ENCODE results near the gene LHPP.
"Not testable (repeated sequence)": the region's sequence is repeated elsewhere in the genome, so short reads cannot be mapped to it uniquely, and the experiment has no call there.

Gene LHPP

GRCh38 chr10:124598196-124598595 lies 136.6 kb downstream of the LHPP start:
- DNase-seq, result no peak

GRCh38 chr10:124598773-124599587 lies 137.4 kb downstream of the LHPP start:
- DNase-seq, result no peak

DNA sequence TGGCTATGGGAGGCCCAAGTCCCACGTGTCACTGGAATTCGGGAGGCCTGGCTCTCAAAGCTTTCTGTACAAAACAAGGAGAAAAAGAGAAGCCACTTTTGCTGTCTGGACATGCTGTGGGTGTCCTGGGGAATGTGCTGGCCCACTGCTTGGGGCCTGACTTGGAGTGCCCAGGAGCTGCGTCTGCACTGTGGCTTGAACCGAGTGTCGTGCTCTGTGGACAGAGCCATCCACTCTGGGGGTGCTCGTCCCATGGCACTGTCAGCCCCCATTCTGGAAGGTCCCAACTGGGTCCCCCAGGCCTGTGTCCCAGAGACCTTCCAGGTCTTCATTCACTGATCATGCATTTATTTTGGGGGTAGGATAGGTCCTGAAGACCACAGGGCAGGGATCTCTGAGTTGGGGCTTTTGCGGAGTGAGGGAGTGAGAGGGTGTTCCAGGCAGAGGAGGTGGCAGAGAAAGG lies 138.0 kb downstream of the LHPP start:
- DNase-seq, result no peak

DNA sequence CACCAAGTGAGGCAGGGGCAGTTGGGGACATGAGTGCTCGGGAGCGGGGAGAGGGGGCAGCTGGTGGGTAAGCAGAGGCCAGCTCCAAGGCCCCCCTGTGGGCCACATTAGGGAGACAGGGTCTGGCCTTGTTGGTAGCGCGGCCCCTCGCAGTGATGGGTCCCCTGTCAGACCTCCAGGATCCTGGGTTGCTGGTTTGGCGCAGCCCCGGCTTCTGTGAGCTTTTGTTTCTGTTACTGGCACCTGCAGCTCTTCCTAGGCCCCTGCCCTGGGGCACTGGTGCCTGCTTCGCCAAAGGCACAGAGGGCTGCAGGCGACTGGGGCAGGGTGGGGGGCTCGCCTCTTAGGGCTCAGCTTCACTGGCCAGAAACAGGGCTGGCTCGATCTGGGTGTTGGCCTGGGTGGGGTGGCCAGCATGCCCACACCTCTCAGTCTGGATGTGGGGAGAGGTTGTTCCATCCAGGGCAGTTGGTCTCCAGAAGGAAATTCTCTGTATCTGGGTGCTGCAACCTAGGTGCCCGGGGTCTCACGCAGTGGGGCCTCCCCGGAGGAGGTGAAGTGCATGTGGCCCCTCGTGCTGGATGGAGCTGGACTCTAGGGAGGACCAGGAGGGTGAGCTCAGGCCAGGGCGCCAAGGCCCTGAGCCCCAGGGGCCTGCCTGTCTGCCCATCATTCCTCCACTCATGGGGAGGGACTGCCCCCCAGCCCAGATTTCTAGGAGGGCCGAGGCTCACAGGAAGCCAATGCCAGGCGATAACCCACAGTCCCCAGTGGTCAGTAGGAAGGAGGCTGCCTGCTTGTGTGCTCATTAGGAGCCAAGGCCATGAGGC lies 138.6 kb downstream of the LHPP start:
- no peak for DNase-seq

DNA sequence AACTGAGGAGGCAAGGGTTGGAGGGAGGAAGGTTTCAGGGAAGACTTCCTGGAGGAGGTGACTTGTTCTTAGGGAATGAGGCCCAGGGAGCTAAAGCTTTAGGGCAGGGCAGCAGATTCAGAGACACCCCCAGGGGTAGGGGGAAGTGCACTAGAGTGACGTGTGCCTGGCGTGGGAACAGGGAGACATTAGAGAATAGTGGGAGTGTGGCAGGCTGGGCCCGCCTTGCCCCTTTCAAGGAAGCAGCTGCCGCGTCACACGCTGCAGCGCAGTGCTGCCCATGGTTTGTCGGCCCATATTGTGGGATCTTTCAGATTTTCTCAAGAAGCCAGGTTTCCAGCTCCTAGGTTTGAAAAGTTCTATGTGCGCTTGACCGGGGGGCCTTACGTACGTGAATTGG lies 139.4 kb downstream of the LHPP start:
- DNase-seq, result no peak

DNA sequence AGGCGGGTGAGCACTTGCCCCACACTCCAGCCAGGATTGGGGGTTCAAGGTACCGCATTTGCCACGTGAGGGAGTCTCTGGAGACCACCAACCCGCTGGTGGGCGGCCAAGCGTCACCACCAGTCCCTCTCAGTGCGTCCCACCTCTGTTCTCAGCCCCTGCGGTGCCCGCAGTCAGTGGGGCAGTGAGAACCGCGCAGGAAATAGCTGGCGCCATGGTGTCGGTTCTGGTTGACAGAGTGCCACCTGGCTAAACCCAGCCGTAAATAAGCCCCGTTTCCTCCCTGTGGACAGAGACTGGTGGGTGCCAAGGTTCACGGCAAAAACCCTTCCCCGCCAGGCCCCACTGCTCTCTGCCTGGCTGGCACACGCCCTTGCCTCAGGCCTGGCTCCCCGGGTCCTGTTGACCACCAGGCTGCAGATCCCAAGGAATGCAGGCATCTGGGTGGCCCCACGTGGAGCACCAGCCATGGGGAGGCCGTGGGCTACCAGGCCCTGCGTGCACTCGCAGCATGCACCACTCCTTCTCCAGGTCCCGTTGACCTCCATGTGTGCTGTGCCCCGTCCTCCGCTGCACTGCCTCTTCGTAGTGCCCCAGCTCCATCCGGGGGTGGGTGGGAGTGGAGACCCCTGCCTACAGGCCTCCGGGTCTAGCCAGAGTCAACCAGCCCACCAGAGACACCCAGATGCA lies 140.0 kb downstream of the LHPP start:
- no peak for DNase-seq

- no peak for DNase-seq
Observed at GRCh38 chr10:124602121-124602561, 140.5 kb downstream of the LHPP start.

GRCh38 chr10:124602646-124603365 lies 141.2 kb downstream of the LHPP start:
- DNase-seq, result no peak

DNA sequence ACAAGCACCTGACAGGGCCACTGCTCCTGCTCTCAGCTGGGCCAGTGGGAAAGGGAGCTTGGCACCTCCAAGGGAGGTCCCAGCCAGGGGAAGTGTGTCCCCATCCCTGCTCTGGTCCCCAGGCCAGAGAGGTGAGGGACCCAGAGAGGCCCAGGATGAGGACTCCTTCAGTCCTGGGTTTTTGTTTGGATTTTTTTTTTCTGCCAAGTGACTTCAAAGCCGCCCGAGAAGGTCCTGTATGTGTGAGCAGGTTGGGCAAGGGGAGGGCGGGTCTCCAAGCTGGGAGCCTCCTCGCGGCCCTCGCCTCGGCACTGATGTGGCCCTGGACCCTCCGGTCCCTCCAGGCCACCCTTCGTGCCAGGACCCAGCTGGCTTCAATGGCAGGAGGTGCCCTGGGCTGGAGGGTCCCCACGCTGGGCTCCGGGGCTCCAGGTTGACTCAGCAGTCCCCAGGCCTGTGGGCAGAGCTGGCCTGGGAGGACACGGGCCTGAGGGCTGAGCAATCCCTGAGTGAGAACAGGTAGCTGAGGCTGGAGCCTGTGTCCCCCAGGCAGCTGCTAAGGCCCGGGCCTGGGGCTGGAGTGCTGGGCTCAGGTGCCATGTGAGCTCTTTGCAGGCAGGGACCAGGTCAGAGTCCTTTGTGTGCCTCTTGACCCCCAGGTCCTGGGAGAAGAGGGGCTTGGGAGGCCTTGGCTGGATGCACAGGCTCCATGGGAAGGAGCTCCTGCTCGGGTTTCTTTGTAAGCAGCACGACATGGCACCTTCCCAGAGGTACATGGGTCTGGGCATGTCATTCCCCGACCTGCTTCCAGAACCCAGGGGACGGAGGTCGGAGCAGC lies 142.0 kb downstream of the LHPP start:
- DNase-seq, result no peak

DNA sequence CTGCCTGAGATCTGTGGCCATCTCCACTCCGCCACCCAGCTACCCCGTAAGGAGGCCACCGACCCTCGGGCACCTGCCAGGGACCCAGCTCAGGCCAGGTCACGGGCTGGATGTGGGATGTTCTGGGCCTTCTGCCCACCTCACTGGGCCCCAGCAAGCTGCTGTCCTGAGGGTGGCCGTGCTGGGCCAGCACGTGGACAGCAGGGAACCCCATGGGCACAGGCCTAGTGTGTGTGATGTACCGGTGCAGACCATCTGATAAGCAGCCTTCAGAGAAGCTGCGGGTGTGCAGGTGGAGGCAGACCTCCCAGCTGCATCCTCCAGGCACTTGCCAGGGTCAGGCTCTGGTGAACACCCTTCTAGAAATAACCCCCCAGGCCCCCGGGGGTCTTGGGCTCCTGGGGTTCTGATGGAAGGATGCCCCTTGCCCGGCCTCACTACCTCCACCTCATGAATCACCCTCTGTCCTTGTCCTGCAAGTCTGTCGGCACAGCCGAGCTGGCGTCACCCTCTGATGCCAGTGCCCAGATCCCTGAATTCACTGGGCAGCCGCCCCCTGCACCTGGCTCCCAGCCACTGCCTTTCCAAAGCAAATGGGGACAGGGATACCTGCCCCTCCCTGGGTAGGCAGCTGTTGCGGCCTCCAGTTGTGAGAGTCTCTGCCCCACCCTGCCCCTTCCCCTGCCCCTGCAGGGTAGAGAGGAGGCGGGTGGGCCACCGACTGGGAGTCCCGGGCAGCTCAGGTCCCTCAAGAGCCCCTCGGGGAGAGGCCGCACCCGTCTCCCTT lies 142.8 kb downstream of the LHPP start:
- DNase-seq, result no peak

DNA sequence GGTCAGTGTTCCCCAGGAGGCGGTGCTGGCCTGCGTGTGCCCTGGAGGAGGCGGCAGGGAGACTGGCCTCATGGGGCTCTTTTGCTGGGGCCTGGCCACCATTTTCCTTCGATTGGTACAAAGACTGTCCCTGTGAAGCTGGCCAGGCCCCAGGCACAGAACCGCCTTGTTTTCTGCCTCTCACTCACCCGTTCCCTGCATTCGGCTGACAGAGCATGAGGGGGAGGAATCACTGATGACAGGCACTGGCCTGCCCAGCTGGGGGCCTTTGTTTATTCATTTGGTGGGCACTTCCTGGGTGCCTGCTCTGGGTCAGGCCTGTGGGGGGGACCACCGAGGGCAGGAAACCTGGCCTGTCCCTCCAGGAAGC lies 143.4 kb downstream of the LHPP start:
- DNase-seq, result no peak

- no peak for DNase-seq
Observed at GRCh38 chr10:124605481-124605855, 143.8 kb downstream of the LHPP start.

DNA sequence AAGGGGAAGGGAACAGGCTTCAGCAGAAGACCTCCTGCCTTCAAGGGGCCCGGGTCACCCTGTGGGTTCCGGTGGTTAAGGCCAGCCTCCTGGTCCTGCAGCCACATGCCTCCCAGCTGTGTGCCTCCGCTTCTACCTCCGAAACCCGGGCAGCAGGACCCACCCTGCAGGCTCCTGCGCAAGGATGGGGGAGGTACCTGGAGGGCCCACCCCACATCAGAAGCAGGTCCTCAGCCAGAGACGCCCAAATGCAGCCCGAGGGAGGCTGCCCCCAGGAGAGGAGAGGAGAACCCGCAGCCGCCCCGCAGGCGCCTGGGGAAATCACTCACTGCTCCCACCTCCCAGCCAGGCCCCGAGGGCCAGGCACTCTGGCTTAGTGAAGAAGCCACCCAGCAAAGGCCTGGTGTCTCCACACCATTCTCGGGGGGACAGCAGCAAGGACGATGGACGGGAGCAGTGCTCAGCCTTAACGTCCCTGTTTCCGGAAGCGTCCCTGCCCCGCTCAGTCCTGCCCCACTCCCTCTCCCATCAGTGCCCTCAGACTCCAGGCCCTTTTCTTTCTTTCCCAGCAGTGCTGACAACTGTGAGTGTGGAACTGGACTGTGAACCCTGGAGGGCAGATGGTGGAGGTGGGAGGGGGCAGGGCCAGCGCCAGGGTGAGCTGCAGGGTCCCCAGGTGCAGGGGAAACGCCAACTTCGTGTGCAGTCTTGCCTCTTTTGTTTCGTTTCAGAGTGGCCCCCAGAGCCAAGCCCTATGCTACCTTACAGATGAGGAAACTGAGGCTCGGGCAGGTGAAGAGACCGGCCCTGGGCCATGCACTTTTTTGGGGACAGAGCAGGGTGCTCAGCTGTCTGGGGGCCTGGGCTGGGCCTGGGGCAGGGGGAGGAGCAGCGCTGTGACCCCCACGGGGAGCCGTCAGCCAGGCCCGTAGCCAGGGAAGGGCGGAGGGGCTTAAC lies 144.5 kb downstream of the LHPP start:
- no peak for DNase-seq

GRCh38 chr10:124606822-124607221 lies 145.2 kb downstream of the LHPP start:
- DNase-seq, result no peak

- no peak for DNase-seq
Observed at GRCh38 chr10:124607693-124608092, 146.1 kb downstream of the LHPP start.

GRCh38 chr10:124608093-124608721 lies 146.6 kb downstream of the LHPP start:
- DNase-seq, result no peak

GRCh38 chr10:124609698-124610097 lies 148.1 kb downstream of the LHPP start:
- DNase-seq, result no peak

DNA sequence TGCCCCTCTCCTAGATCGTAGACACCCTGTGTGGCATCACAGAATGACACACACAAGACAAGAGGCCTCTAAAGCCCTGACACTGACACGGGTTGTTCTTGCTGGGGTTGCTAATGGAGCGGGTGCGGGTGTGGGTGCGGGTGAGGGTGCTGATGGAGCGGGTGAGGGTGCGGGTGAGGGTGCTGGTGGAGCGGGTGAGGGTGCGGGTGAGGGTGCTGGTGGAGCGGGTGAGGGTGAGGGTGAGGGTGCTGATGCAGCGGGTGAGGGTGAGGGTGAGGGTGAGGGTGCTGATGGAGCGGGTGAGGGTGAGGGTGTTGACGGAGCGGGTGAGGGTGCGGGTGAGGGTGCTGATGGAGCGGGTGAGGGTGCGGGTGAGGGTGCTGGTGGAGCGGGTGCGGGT lies 148.6 kb downstream of the LHPP start:
- not testable (repeated sequence) for DNase-seq

GRCh38 chr10:124610851-124611250 lies 149.2 kb downstream of the LHPP start:
- DNase-seq, result not testable (repeated sequence)

All from activated CD4-positive, CD25-positive, alpha-beta regulatory T cell (primary cell).